H1 (cell line): ENCODE measurements around the gene SH3RF3. TPM values are rescaled to one million over a fixed set of nuclear protein-coding genes. Genes with fewer than 3 reads are reported as not detected.
A peak's percentile ranks its signal among the peaks of the same experiment; 100 is the strongest.

Source experiments
- CTCF ChIA-PET: fragments of 300-600 bp; sonication (Branson Sonifier 250); formaldehyde crosslinking; loops from one replicate; lab custom pipeline; 2021; ENCODE audit not compliant: partially characterized antibody; lab: Charles Lee
- POLR2A ChIA-PET: fragments of 300-600 bp; sonication (Branson Sonifier 250); formaldehyde crosslinking; loops from one replicate; lab custom pipeline; 2021; ENCODE audit warnings: inconsistent platforms; ENCODE audit not compliant: partially characterized antibody; lab: Charles Lee
- DNase-seq, 2 experiments: peaks; one replicate each; pipeline versions ENCODE4 v3.0.0 to v3.0.0-alpha.2; 2010 to 2022; ENCODE audit warnings: low spot score in 2 of 2, low read depth in 1 of 2, mixed read lengths in 1 of 2
- FAIRE-seq: peaks from 2 replicates; lab custom pipeline; 2011; peaks lifted over from hg19 to GRCh38; lab: Jason Lieb, UNC
- H2AFZ ChIP-seq: 2 replicates; pipeline ENCODE4 v1.8.1; 2012; ENCODE audit warnings: low read length, inconsistent platforms
- H2AK5ac ChIP-seq: 2 replicates; pipeline ENCODE4 v1.6.1; 2013; ENCODE audit warnings: low read depth, low read length
- H2BK120ac ChIP-seq: replicated peaks from 2 replicates; pipeline ENCODE3; 2013; ENCODE audit warnings: low read depth, low read length, inconsistent platforms
- H2BK12ac ChIP-seq: 2 replicates; pipeline ENCODE4 v1.6.1; 2013; ENCODE audit warnings: low read depth, low read length
- H2BK15ac ChIP-seq: 2 replicates; pipeline ENCODE4 v1.6.1; 2013; ENCODE audit warnings: low read length
- H2BK20ac ChIP-seq: 2 replicates; pipeline ENCODE4 v1.6.1; 2013; ENCODE audit warnings: low read length
- H2BK5ac ChIP-seq: 2 replicates; pipeline ENCODE4 v1.6.1; 2013; ENCODE audit warnings: low read depth, low read length
- H3K14ac ChIP-seq: 2 replicates; pipeline ENCODE4 v1.6.1; 2013; ENCODE audit warnings: inconsistent platforms; ENCODE audit not compliant: insufficient read length
- H3K18ac ChIP-seq: 2 replicates; pipeline ENCODE4 v1.6.1; 2013; ENCODE audit warnings: low read length; ENCODE audit errors: extremely low read depth
- H3K23ac ChIP-seq: 2 replicates; pipeline ENCODE4 v1.6.1; 2013; ENCODE audit warnings: inconsistent platforms; ENCODE audit not compliant: insufficient read length
- H3K23me2 ChIP-seq: 2 replicates; pipeline ENCODE4 v1.6.1; 2013; ENCODE audit warnings: low read depth, low read length
- H3K27ac ChIP-seq: 2 replicates; pipeline ENCODE4 v1.6.1; 2011; ENCODE audit warnings: low read depth, low read length, inconsistent platforms
- H3K27me3 ChIP-seq, 4 experiments: replicated peaks in 1 of 4; 1 replicate in 1 of 4; 2 replicates in 3 of 4; pipeline versions ENCODE4 v1.6.1 to v1.8.1; 2011 to 2013; ENCODE audit warnings: low read length in 3 of 4, mild to moderate bottlenecking in 3 of 4, inconsistent platforms in 2 of 4, mixed read lengths in 2 of 4, moderate library complexity in 1 of 4; ENCODE audit not compliant: control insufficient read depth in 3 of 4, insufficient read depth in 3 of 4; ENCODE audit errors: extremely low read depth in 1 of 4
- H3K36me3 ChIP-seq, 4 experiments: 2 replicates each; pipeline versions ENCODE4 v1.6.1 to v1.8.1; 2011 to 2013; ENCODE audit warnings: mild to moderate bottlenecking in 4 of 4, low read length in 3 of 4, moderate library complexity in 2 of 4, control low read depth in 1 of 4, inconsistent platforms in 1 of 4; ENCODE audit not compliant: insufficient read depth in 4 of 4, control insufficient read depth in 2 of 4
- H3K4ac ChIP-seq: replicated peaks from 2 replicates; pipeline ENCODE3; 2013; ENCODE audit warnings: low read length, low read depth, mixed read lengths, inconsistent platforms; ENCODE audit not compliant: insufficient read length
- H3K4me1 ChIP-seq, 4 experiments: replicated peaks in 1 of 4; 1 replicate in 1 of 4; 2 replicates in 3 of 4; pipeline versions ENCODE4 v1.6.1 to v1.8.1; 2011 to 2013; ENCODE audit warnings: low read length in 3 of 4, inconsistent platforms in 2 of 4, mixed read lengths in 1 of 4; ENCODE audit not compliant: insufficient read depth in 4 of 4, control insufficient read depth in 3 of 4
- H3K4me2 ChIP-seq, 2 experiments: 2 replicates each; pipeline versions ENCODE4 v1.6.1 to v1.8.1; 2011 to 2013; ENCODE audit warnings: low read depth in 2 of 2, low read length in 2 of 2, control low read depth in 1 of 2, inconsistent platforms in 1 of 2, mild to moderate bottlenecking in 1 of 2; ENCODE audit not compliant: insufficient read depth in 1 of 2
- H3K4me3 ChIP-seq, 4 experiments: fragments of 200-600, 300-600 bp in 1 of 4; sonication (generic), shearing (Covaris generic), sonication (Bioruptor Twin) in 1 of 4; 2 replicates each; pipeline versions ENCODE4 v1.5.1 to v1.8.1; 2011 to 2016; ENCODE audit warnings: low read length in 4 of 4, low read depth in 3 of 4, control low read depth in 2 of 4, inconsistent platforms in 2 of 4, mild to moderate bottlenecking in 2 of 4, mixed read lengths in 1 of 4, moderate library complexity in 1 of 4; ENCODE audit not compliant: insufficient read depth in 2 of 4; ENCODE audit errors: extremely low read depth in 1 of 4
- H3K56ac ChIP-seq: replicated peaks from 2 replicates; pipeline ENCODE3; 2013; ENCODE audit warnings: low read depth, mild to moderate bottlenecking, mixed read lengths, low read length, inconsistent platforms; ENCODE audit not compliant: insufficient read length
- H3K79me1 ChIP-seq: 2 replicates; pipeline ENCODE4 v1.6.1; 2013; ENCODE audit warnings: low read depth, low read length, control low read depth
- H3K79me2 ChIP-seq, 2 experiments: 2 replicates each; pipeline versions ENCODE4 v1.6.1 to v1.8.1; 2012 to 2013; ENCODE audit warnings: low read length in 2 of 2, mild to moderate bottlenecking in 2 of 2, inconsistent platforms in 1 of 2; ENCODE audit not compliant: insufficient read depth in 2 of 2, control insufficient read depth in 1 of 2
- H3K9ac ChIP-seq, 4 experiments: replicated peaks in 1 of 4; 1 replicate in 1 of 4; 2 replicates in 3 of 4; pipeline versions ENCODE4 v1.6.1 to v1.8.1; 2011 to 2013; ENCODE audit warnings: low read depth in 3 of 4, low read length in 3 of 4, control low read depth in 2 of 4, mild to moderate bottlenecking in 2 of 4, moderate library complexity in 2 of 4, inconsistent platforms in 1 of 4; ENCODE audit errors: extremely low read depth in 1 of 4
- H3K9me3 ChIP-seq, 2 experiments: 2 replicates each; pipeline versions ENCODE4 v1.6.1 to v1.8.1; 2012 to 2013; ENCODE audit warnings: mild to moderate bottlenecking in 2 of 2, moderate library complexity in 2 of 2, control low read depth in 1 of 2, inconsistent platforms in 1 of 2, low read depth in 1 of 2, low read length in 1 of 2, mixed read lengths in 1 of 2; ENCODE audit not compliant: insufficient read depth in 2 of 2
- H4K20me1 ChIP-seq, 2 experiments: replicated peaks in 1 of 2; 2 replicates each; pipeline versions ENCODE3 to v1.8.1; 2011 to 2013; ENCODE audit warnings: inconsistent platforms in 2 of 2, low read length in 2 of 2, mild to moderate bottlenecking in 1 of 2; ENCODE audit not compliant: insufficient read depth in 2 of 2, control insufficient read depth in 1 of 2
- H4K5ac ChIP-seq: 2 replicates; pipeline ENCODE4 v1.6.1; 2013; ENCODE audit warnings: low read length, low read depth, mixed read lengths, inconsistent platforms; ENCODE audit not compliant: insufficient read length
- H4K8ac ChIP-seq: 2 replicates; pipeline ENCODE4 v1.8.0; 2013; ENCODE audit warnings: mild to moderate bottlenecking, moderate library complexity, low read length, inconsistent platforms; ENCODE audit not compliant: insufficient read depth; ENCODE audit errors: extremely low read depth
- H4K91ac ChIP-seq: replicated peaks from 2 replicates; pipeline ENCODE3; 2013; ENCODE audit warnings: low read length, mixed read lengths, inconsistent platforms; ENCODE audit not compliant: insufficient read length
- ATF3 ChIP-seq: IDR thresholded peaks from 2 replicates; pipeline ENCODE4 v1.6.1; 2011; ENCODE audit warnings: low read depth, mild to moderate bottlenecking, low read length; ENCODE audit not compliant: insufficient read depth
- RAD21 ChIP-seq, 2 experiments: IDR thresholded peaks in 1 of 2; conservative IDR thresholded peaks in 1 of 2; 2 replicates each; pipeline ENCODE4 v1.6.1; 2011; ENCODE audit warnings: low read depth in 2 of 2, low read length in 2 of 2, improper control_type of control experiment in 1 of 2, inconsistent platforms in 1 of 2, mild to moderate bottlenecking in 1 of 2, moderate library complexity in 1 of 2
- SIX5 ChIP-seq: IDR thresholded peaks from 2 replicates; pipeline ENCODE4 v1.6.1; 2011; ENCODE audit warnings: mild to moderate bottlenecking, low read depth, low read length
- TEAD4 ChIP-seq: IDR thresholded peaks from 2 replicates; pipeline ENCODE4 v1.6.1; 2012; ENCODE audit warnings: low read depth, low read length, inconsistent platforms, mixed read lengths
- WGBS, 2 experiments: shearing (Covaris generic) in 1 of 2; methylation state at CpG; one replicate each; pipeline versions ENCODE4 v1.1.6 to v1.1.7; 2013 to 2015; ENCODE audit warnings: low lambda C conversion rate in 2 of 2, mixed read lengths in 2 of 2, inconsistent platforms in 1 of 2, low coverage in 1 of 2, missing lambda C conversion rate in 1 of 2; ENCODE audit not compliant: insufficient replicate concordance in 2 of 2, insufficient coverage in 1 of 2, insufficient read length in 1 of 2; ENCODE audit errors: extremely low coverage in 1 of 2, missing lambda C conversion rate in 1 of 2; 5-methylcytosine and 5-hydroxymethylcytosine counted together
- polyA plus RNA-seq, 7 experiments: library from polyadenylated mRNA; depleted of rRNA in 3 of 7; stranded (reverse) in 5 of 7; unstranded in 2 of 7; fragments of >200 nt in 5 of 7; fragments of 200-250 nt in 2 of 7; gene quantifications; 1 replicate in 5 of 7; 2 replicates in 1 of 7; 4 replicates in 1 of 7; pipeline versions ENCODE4 v1.2.1 to v1.2.3, GENCODE V29; 2011 to 2013; ENCODE audit warnings: missing spikeins in 2 of 7, mixed read lengths in 2 of 7
- total RNA-seq: library from RNA; stranded (reverse); fragmentation: NEBNext Ultra II Directional; extraction: Animal tissue kit (Norgen Biotek cat#: 25700); gene quantifications from 2 replicates; pipeline ENCODE4 v1.2.1, GENCODE V29; 2021

SH3RF3 gene
- total and polyA plus RNA-seq, 2 of the 8 experiments (the other 6 are each of a cell fraction or from before 2014, with no cell fraction given), result 0.11 to 0.65 TPM

- CTCF ChIA-PET, result interaction anchor here (1.0 to 1.1 kb wide), 2 partner anchors 16 to 19 kb away, joined by 3 read pairs; no protein-coding TSS in a partner anchor
- no peak for DNase-seq
- Histone ChIP-seq H3K27ac (no peak overlapping the region), H3K4me1 (no peaks in the 10 kb centered on the region; a peak in 2 of 7 replicates), H3K27me3 (no peaks in the 10 kb centered on the region; a peak in 1 of 7 replicates), H2BK5ac (no peak overlapping the region), H3K9me3 (no peaks in the 10 kb centered on the region), H3K79me2 (no peaks in the 10 kb centered on the region), H2BK15ac (no peak overlapping the region), H2BK20ac (no peak overlapping the region), H3K56ac (no peak overlapping the region), H3K23me2 (no peaks in the 10 kb centered on the region), H3K18ac (no peak overlapping the region), H3K14ac (no peak overlapping the region), H4K91ac (no peak overlapping the region), H2BK12ac (no peak overlapping the region), H3K4me2 (no peak overlapping the region), H2AFZ (no peak overlapping the region), H4K20me1 (no peaks in the 10 kb centered on the region), H3K36me3 (no peaks in the 10 kb centered on the region), H3K23ac (no peak overlapping the region), H2AK5ac (no peak overlapping the region), H3K4me3 (no peak overlapping the region), H4K8ac (no peak overlapping the region), H3K4ac (no peak overlapping the region), H3K79me1 (no peaks in the 10 kb centered on the region), H2BK120ac (no peak overlapping the region), H3K9ac (no peak overlapping the region), H4K5ac (no peak overlapping the region)
- TF ChIP-seq RAD21 (IDR thresholded peaks at IDR 0.05 in 1 of 2, conservative IDR thresholded peaks at IDR 0.05 in 1 of 2; ENCODE audit: low read depth in 2 of 2, low read length in 2 of 2), result peak in 1 of 2 experiments; percentile 7; a peak in 1 of 4 replicates
- TF ChIP-seq ATF3, result no peak
- 0 out of 2 replicates have a peak, but pooled peaks have one; percentile 49 for TF ChIP-seq TEAD4
- no peak for TF ChIP-seq SIX5
- POLR2A ChIA-PET, result no interaction called here
- 81% methylated on average over 14 of the region's 14 CpGs; no CpG with 5 or more reads in 1 of the 2 experiments for WGBS, 2 experiments
- FAIRE-seq, result no peak
Observed at GRCh38 chr2:109188496-109188890, 59.5 kb downstream of the SH3RF3 start.
